ENCODE results near the gene SOD2.
"Not testable (repeated sequence)": the region's sequence is repeated elsewhere in the genome, so short reads cannot be mapped to it uniquely, and the experiment has no call there.

Gene SOD2

DNA sequence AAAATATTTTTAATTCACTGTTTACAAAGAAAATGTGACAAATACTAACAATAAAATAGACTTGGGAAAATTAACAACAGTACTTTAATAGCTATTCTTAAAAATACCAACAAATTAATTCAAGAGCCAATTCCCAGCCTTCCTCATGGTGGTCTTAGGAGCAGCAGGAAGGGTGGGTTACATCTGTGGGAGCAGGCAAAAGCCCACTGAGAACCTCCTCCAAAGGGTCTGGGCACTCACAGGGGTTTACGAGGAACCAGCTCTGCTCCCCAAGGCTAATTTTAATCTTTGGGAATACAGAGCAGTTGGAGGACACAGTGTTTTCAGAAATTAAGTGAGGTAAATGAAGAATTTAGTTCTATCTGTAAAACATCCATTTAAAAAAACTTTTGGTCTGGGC lies 10.2 kb downstream of the SOD2 start:
- DNase-seq (ENCODE audit: low read depth) = no peak

- no peak for DNase-seq (ENCODE audit: low read depth)
These were observed 10.7 kb downstream of the SOD2 start for GRCh38 chr6:159682295-159682694.

DNA sequence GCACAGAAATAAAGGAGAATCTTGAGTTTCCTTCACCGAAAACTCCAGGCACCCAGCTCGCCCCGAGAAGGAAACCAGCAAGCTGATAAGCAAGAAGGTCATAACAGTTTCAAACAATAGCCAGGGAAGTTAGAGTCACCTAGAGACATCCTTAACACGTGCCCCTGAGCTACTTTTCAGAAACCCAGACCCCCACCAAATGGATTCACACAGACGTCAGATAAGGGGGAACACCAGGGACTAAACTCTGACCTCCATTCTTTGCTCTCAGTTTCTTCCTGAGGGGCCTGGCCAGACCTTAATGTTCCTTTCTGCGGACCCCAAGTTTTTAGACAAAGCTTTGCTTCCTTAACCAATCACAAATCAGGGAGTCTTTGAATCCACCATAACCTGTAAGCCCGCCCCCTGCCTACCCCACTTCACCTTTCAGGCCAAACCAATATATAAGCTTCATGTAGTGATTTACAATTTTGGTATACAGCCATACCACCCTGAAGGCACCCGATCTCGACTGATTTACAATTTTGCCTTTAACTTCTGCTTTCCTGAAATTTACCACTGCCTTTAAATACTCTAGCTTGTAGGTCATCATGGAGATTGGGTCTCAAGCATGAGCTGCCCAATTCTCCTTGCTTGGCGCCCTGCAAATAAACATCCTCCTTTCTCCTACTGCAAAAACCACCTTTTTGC lies 11.7 kb downstream of the SOD2 start:
- DNase-seq (ENCODE audit: low read depth) = no peak

- DNase-seq (ENCODE audit: low read depth) = no peak
These were observed 12.9 kb downstream of the SOD2 start for GRCh38 chr6:159680104-159680503.

DNA sequence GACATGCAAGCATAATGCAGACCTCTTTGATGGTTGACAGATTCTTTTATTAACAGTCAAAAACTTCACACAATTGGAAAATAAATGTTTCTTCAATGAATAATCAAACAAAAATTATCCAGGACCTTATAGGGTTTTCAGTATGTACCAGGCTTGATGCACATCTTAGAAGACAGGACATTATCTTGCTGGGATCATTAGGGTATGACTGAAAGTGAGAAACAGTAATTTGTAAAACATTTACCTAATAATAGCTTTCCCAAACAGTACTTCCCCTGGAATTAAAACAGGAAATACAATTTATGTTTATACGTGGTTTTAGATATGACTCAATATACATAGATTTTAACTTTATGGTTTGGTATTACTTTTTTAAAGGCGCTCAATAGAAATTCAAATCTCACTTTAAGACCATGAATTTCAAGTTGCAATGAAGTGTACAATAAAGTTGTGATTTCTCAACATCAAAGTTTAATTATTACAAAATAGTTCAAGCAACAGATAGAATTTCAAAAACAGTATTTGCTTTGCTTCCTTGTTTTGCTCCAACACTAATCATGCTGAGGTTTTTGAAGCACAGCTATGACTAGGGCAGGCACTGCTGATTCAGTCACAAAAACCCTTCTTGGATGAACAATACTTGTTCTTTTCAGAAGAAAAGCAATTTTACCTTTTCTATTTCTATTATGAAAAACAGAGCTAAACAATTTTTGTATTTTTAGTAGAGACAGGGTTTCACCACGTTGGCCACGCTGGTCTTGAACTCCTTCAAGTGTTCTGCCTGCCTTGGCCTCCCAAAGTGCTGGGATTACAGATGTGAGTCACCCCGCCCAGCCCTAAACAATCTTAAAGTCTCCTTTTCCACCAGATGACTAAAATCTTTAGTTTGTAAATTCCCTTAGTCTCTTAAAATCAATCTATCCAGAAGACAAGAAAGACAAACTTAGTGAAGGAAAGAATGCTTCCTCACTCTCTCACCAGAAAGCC lies 13.7 kb downstream of the SOD2 start:
- no peak for DNase-seq (ENCODE audit: low read depth)

- no peak for DNase-seq (ENCODE audit: low read depth)
These were observed 14.5 kb downstream of the SOD2 start for GRCh38 chr6:159678574-159678973.

DNA sequence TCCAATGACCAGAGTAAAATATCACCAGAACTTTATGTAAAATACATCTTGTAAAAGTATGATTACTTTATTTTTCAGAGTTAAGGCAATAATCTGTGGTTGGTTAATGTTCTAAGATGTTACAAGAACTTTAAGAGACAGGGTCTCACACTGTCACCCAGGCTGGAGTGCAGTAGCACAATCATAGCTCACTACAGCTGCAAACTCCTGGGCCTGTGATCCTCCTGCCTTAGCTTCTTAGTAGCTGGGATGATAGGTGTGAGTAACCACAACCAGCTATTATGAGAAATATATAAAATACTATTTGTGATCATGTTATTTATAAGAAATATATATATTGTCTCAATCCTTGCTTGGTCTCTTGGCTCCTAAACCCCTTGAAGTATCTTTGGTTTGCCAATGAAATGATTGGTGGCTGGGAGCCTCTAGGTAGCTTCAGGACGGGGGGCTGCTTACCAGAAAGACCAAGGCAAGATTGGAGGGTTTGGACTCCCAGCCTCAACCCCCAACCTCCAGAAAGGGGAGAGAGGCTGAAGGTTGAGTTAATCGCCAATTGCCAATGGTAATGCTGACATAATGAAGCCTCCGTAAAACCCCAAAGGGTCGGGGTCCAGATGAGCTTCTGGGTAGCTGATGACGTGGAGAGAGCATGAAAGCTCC lies 15.4 kb downstream of the SOD2 start:
- no peak for DNase-seq (ENCODE audit: low read depth)

DNA sequence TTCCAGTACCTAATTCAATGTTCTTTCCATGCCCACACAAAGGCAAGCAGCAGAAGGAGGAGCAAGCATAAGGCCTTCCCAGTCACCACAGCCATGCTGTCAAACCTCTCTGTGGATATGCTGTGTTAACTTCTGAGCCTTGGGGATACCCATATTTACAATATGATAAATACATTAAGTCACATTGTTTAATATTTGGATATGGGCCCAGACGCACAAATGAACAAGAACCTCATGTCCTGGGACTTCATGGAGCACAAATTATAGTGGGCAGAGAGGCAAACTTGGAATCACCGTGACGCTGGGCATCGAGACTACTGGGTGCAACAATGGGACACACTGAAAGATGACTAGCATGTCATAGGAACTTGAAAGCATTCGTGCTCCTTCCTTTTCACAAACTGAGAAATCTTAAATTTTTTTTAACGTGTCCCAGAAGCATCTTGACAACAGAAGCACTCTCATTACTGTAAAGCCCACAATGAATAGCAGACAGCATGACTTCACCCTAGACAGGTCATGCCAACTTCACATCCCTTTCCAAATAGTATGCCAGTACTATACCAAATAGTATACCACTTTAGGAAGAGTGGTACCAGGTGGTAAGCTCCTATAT lies 16.0 kb downstream of the SOD2 start:
- no peak for DNase-seq (ENCODE audit: low read depth)

- DNase-seq (ENCODE audit: low read depth) = not testable (repeated sequence)
These were observed 16.8 kb downstream of the SOD2 start for GRCh38 chr6:159676236-159676635.

GRCh38 chr6:159665868-159666635 lies 27.0 kb downstream of the SOD2 start:
- DNase-seq (ENCODE audit: low read depth) = no peak

DNA sequence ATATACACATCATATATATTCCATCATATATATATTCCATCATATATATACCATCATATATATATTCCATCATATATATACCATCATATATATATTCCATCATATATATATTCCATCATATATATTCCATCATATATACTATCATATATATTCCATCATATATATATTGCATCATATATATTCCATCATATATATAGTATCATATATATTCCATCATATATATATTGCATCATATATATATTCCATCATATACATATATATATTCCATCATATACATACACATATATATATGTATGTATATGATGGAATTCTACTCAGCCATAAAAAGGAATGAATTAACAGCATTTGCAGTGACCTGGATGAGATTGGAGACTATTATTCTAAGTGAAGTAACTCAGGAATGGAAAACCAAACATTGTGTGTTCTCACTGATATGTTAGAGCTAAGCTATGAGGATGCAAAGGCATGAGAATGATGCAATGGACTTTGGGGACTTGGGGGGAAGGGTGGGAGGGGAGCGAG lies 29.6 kb downstream of the SOD2 start:
- DNase-seq (ENCODE audit: low read depth) = not testable (repeated sequence)

DNA sequence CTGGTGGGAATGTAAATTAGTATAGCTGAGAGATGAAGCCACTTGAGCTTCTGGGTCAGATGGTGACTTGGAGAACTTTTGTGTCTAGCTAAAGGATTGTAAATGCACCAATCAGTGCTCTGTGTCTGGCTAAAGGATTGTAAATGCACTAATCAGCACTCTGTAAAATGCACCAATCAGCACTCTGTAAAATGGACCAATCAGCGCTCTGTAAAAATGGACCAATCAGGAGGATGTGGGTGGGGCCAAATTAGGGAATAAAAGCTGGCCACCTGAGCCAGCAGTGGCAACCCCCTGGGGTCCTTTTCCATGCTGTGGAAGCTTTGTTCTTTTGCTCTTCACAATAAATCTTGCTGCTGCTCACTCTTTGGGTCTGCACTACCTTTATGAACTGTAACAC lies 31.1 kb downstream of the SOD2 start:
- not testable (repeated sequence) for DNase-seq (ENCODE audit: low read depth)

- no peak for DNase-seq (ENCODE audit: low read depth)
These were observed 37.5 kb downstream of the SOD2 start for GRCh38 chr6:159655409-159655988.

DNA sequence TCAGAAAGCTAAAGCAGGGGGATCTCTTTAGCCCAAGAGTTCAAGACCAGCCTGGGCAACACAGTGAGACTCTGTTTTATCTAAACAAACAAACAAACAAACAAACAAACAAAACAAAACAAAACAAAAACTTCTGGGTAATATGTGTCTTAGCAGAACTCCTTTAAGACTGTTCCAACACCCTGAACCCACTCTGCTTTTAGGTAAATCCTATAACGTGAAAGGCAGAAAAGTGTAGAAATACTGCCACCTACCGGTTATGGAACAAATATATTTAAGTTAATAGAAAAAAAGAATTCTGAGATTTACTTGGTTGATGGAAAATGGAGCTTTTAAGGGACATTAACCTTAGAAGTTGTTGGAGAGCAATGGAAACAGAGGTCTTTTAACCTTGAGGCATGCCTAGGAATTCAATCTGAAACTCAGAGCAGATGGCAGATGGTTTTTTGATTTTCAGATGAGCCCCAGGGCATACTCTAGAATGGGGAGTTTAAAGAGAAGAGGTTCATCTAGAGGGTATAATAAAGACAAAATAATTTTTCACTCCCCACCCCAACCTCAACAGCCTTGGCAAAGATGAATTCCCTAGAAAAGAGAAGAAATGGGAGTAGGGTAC lies 38.5 kb downstream of the SOD2 start:
- DNase-seq (ENCODE audit: low read depth) = no peak

GRCh38 chr6:159650314-159650713 lies 42.7 kb downstream of the SOD2 start:
- no peak for DNase-seq (ENCODE audit: low read depth)

- no peak for DNase-seq (ENCODE audit: low read depth)
These were observed 43.6 kb downstream of the SOD2 start for GRCh38 chr6:159649441-159649840.

DNA sequence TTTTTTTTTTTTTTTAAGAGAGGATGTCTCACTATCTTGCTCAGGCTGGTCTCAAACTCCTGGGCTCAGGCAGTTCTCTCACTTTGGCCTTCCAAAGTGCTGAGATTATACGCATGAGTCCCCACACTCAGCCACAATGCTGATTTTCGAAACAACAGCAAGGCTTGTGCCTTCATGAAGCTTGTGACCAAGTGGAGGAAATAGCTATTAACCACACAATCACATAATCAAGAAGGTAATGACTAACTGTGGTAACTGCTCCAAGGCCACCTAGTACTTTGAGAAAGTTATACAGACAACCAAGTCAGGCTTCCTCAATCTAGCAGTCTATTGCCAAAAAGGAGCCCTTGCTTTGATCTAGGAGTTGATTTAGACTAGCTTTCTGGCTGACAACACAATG lies 46.3 kb downstream of the SOD2 start:
- no peak for DNase-seq (ENCODE audit: low read depth)

DNA sequence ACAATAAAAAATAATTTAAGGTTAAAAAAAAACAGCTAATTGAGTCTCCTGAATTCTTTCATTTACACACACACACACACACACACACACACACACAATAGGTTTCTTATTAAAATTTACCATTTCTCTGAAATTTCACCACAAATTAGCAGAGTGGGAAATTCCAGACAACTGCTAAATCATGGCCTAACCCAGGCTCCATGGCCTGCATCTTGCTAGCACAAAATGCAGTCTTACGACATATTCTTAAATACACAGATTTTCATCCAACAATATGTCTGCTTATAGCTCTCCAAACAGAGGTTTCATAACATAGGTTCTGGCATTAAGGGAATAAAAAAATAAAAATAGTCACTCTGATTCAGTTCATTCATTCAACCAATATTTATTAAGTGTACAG lies 46.9 kb downstream of the SOD2 start:
- no peak for DNase-seq (ENCODE audit: low read depth)

DNA sequence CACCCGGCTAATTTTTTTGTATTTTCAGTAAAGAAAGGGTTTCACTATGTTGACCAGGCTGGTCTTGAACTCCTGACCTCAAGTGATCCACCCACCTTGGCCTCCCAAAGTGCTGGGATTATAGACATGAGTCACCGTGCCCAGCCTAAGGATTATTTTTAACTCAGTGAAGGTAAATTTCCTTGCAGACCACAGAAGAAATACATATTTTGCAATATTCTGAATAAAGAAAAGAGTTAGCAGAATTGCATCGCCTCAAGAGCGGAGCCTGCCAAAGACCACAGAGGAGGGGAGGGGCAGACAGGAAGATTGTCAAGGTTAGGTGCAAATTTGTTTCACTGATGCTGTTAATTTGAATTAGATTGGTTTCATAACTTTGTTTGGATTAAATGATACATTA lies 47.4 kb downstream of the SOD2 start:
- no peak for DNase-seq (ENCODE audit: low read depth)

All from activated T-helper 9 cell treated with anti-CD3 and anti-CD28 coated beads, Interleukin-2, amount 50 U/mL, for 16 hours (primary cell).